ENCODE results near the gene METTL24.

METTL24 gene

GRCh38 chr6:110357664-110358552 lies at the start of gene METTL24:
TSS of gene METTL24 (minus strand) at chr6:110358349. CDS start at chr6:110358272, 77 bp downstream.
- DNase-seq: no peak

DNA sequence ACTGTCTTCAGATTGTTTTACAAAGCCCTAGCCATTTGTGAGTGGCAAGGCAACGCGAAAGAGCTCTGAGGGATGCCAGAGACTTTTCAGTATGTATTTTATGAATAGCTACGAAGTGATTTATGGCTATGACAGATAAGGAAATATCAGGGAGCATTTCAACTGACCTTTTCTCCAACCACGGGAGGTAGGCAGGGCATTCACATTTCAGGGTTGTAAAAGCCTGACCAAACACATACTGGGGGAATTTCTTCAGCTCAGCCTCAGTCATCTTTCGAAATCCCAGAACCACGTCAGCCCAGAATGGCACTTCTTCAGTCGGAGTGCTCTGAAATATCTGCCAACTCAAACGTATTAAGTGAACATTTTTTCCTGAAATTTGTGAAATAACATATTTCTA lies 46.5 kb upstream of the METTL24 start:
- DNase-seq: no peak

DNA sequence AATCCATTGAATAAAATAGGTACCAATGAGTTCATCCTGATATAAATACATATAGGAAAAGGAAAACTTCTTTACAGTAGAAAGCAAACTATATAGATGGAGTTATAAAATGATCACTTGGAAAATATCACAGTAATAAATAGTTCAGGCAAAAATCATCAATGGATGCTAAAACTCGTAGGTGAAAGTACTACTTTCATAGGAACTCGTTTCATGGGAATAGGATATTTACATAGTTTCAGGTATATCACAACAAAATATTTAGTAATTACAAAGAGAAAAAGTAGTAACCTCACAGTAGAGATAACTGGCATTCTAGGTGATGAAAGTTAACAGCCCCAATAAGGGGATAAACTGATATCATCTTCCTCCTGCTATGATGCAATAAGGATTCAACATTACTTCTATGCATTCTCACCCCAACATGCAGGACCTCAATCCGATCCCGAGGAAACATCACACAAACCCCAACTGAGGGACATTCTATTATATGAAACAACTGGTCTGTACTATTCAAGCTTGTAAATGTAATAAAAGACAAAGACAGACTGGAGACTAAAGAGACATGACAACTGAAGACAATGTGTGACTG lies 43.5 kb upstream of the METTL24 start:
- no peak for DNase-seq

- DNase-seq: no peak
These were observed 42.1 kb upstream of the METTL24 start for GRCh38 chr6:110400208-110400607.

DNA sequence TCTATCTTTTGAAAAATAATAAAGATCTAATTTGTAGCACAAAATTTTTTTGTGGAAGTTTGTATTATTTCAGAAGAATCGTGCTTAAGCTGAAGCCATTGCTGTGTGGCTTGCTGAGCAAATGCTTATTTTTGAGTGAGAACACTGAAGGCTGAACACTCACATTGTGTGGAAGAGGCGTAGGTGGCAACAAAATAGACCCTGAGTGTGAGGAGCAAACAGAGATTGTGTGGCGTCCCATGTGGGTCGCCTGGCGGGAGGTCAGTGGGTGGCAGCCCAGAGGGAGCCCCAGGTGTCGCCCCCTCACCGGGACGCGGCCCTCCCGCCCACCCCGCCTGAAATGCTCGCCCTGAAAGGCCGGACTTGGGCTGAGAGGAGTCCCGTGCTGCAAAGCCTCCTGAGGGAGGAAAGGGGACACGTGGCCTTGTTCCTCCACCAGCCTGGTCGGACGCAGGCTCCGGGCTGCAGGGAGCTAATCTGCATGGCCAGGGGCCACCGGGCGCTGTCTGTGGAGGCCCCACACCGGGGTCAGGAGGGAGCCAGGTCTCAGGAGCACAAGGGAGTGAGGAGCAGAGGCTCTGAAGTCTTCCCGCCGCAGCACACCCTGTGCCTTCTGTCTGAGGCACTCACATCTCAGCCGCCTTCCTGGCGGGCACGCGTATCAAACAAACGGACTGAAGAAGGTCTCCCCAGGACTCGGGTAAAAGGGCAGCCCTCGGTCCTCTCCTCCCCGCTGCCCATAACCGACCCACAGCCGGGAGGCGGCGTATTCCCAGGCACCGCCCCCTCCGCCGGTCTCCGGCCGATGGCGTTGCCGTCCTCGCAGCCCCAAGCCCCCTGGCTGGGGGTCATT lies 41.3 kb upstream of the METTL24 start:
- DNase-seq: no peak

DNA sequence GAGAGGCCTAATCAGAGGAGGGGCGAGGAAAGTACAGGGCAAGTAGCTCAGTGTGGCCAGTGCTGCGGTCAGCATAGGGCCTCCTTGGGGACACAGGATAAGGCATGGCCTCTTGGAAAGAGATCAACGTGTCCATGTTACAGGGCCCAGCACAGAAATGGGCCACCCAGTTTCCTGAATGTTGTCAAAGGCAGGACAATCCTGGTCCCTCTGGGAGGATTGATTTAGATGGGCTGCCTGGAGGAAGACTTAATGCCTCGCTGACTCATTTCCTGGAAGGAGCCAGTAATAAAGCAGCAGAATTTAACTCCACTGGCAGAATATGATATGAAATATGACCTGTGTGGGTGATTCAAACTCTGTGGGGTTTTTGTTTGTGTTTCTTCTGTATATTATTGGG lies 40.6 kb upstream of the METTL24 start:
- DNase-seq: peak; percentile 66

- no peak for DNase-seq
These were observed 37.1 kb upstream of the METTL24 start for GRCh38 chr6:110395221-110395620.

DNA sequence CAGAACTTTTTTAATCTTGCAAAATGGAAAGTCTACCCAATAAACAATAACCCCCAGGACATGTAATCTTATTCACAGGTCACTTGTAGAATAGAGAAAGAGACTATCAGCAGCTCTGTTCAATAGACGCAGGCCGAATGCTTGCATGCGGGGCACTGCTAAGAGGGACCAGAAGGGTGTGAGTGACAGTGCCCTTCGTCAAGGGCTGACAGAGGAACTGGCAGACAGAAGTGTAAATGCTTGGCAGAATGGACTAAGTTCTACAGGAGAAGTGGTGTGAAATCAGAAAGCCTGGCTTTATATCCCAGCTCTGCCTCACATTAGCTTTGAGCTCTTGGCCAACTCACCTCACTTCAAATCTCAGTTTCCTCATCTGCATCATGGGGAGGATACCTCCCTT lies 36.3 kb upstream of the METTL24 start:
- no peak for DNase-seq

DNA sequence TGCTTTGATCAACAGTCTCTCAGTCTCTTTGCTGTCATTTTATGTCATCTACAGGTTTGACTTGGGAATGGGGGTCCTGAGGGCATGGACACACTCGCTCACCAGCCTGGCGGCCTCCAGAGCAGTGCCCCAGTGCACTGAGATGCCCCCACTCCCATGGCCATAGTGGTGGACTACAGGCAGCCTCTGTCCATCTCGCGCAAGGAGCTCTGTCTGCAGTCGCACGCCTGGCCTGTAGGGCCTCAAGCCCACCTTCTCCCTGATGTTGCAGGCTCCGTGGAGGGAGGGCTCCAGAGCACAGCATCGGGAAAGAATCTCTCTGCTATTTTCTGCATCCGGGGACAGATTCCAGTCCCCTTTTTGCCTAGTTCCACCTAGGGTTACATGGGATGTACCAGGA lies 34.6 kb upstream of the METTL24 start:
- DNase-seq: no peak

DNA sequence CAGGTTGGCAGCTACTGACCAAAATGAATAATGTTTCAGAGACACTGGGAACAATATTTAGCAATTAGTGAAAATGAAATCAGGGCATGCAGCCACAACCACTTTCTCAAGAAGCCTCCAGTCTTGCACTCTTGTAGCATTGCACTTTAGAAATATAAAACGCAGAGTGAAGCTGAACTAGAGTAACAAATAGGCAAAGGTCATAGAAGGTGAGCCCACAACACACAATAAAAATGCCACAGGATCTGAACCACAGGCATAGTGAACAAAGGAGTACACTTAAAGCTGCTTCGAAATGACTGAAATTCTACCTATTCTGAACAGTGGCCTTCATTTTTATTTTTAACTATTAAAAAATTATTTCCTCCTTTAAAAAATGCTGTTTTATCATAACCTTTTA lies 32.3 kb upstream of the METTL24 start:
- DNase-seq: no peak

DNA sequence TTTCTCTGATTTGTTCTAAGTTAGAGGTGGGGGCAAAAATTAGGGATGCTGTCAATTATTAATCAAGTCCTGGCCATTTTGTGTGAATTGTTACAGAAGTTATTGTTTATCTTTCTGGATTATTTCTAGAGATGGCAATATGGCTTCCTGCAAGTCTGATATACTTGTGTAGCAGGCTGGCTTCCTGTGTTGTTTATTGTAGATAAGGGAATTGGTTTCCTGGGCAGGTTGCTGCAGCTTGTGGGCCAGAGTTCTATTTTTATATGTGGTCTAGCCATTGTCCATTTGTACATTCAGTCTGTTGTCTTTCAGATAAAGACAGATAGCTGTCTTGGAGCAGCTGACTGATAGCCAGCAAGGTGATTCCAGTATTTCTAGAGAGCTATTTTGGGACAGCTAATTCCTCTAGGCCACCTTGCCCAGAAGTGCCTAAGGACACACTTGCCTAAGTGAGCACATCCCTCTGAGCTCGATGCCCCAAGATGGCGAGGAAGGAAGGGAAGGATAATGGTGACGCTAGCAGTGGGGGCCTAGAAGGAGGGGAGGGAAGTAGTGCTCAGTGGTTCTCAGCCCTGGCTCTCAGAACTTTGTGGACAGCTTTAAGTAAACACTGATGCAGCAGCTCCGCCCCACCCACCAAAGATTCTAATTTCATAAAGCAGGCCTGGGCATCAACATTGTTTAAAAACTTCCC lies 31.7 kb upstream of the METTL24 start:
- no peak for DNase-seq

DNA sequence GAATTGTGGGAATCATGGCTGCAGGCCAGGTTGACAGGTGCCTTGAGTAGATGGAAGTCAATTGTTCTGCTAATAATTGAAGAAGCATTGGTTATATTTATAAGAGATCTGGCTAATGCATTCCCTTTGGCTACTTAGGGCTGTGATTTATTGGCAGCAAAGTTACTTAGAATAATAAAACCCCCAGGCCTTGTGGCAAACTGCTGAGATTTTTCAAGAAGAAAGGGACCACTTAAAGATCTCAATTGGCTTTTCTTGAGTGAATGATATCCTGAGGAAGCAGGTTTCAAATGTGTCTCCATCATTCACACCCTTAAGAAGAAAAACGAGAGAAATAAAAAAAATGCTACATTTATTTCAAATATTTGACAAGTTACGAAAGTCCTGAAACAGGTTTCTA lies 29.8 kb upstream of the METTL24 start:
- DNase-seq: no peak

DNA sequence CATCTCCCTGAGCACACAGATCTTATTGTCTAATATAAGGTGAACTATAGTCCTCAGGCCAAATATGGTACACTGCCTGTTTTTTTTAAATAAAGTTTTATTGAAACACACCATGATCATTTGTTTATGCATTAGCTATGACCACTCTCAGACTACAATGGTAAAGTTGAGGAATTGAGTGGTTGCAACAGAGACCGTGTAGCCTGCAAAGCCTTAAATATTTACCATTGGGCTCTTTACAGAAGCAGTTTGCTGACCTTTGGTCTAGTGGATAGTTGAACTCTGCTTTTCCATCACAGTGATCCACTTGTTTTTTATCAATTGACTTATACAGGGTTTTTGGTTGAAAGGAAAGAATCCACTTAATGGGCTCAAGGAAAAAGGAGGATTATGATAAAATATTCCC lies 27.3 kb upstream of the METTL24 start:
- DNase-seq: no peak

- no peak for DNase-seq
These were observed 20.4 kb upstream of the METTL24 start for GRCh38 chr6:110378552-110378951.

DNA sequence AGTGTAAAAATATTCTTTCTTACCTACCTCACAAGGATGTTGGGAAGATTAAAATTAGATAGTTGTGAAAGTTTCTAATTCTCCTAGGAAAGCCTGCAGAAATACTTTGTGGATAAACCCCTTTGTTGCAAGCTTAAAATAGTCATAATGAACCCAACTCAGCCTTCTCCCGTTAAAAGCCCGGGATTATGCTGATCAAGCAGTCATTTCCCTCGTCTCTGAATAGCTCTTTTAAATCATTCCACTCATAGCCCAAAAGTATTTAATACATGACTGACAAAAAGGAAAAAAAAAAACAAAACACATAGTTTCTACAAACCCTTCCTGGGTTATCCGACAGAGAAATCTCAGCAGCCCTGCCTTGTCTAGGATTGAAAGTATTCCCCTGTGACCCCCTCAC lies 10.9 kb upstream of the METTL24 start:
- DNase-seq: no peak

DNA sequence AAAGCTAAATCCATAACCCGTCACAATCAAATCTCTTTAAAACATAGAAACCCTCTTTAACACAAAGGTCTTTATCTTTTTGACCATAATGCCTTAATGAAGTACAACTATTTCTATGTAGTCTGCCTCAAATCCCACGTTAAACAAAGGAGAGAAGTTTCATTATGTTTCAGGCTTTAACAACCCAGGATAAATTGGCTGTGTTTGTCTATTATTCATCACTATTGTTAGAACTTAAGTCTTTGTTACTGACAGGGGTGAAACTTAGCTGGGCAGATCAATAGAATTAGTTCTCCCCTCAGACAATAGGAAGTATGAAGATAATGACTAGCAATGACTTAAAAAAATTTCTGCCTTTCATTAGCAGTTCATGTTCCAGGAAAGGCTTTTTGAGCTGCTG lies 10.1 kb upstream of the METTL24 start:
- DNase-seq: no peak

- no peak for DNase-seq
These were observed 9.7 kb upstream of the METTL24 start for GRCh38 chr6:110367825-110368224.

DNA sequence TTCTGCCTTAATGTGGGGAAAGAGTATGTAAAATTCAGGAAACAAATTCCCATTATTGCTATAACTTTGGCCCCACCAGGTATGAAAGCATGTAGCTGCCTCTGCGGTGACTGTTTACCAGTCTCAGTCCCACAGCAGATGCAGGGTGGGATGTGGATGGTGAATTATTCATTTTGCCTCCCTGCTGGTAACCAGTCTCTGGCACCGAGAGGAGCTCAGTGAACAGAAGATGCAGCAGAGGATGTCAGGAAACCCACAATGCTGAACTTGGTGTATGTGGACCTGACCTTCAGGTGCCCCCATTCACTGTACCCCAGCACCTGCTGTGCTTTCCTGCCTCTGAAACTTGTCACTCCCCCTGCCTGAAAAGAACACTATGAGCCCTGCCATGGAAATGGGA lies 8.8 kb upstream of the METTL24 start:
- no peak for DNase-seq

DNA sequence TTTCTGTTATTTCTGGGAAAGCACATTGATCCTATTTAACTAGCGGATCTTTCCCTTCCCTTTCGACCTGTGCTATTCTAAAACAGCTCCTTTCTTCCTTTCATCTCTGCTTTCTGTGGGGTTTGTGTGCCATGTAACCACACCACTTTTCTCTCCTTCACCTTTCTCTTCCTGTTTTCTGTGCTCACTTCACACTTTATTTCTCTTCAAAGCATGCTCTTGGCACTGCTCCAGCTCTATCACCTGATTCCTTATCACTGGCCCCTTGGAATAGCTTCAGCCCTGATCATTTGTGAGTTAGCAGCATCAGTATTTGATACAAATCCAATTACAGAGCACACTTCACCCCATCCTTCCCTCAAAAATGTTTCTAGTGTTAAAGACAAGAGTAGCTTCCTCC lies 8.1 kb upstream of the METTL24 start:
- DNase-seq: no peak

- DNase-seq: no peak
These were observed 6.4 kb upstream of the METTL24 start for GRCh38 chr6:110364364-110365105.

GRCh38 chr6:110363748-110364147 lies 5.6 kb upstream of the METTL24 start:
- no peak for DNase-seq

DNA sequence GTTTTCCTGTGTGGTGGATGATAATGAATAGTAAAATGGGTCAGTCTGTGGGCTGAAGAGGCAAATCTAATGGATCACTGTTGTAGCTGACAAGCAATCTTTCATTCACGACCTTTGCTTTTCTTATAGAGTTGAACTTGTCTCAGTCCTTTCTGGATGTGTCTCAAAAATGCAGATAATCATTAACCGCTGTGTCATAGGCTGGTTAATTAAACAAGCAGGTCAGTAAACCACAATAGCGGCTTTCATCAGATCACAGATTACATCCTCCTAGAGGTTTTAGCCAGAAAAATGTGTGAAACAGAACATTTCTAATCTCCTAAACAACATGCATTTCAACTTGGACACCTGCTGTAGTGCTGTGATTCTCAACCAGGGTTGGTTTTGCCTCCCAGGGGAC lies 2.5 kb upstream of the METTL24 start:
- DNase-seq: no peak
